HepG2 (cell line): ENCODE data around the gene RPS2. TPM values are rescaled to one million over a fixed set of nuclear protein-coding genes. Genes with fewer than 3 reads are reported as not detected.
A peak's percentile ranks its signal among the peaks of the same experiment; 100 is the strongest.

Source experiments
- FOXA3 ChIP-seq: IDR thresholded peaks from 2 replicates; pipeline ENCODE4 v1.6.1; 2016; ENCODE audit warnings: missing genetic modification reagents, missing compliant biosample characterization
- GATAD1 ChIP-seq: IDR thresholded peaks from 2 replicates; pipeline ENCODE4 v1.6.1; 2016; ENCODE audit warnings: missing genetic modification reagents, missing compliant biosample characterization
- MED13 ChIP-seq: sonication (generic); formaldehyde crosslinking; IDR thresholded peaks from 2 replicates; pipeline ENCODE4 v1.5.0; 2020; ENCODE audit warnings: missing genetic modification reagents
- NFIB ChIP-seq: sonication (generic); formaldehyde crosslinking; IDR thresholded peaks from 2 replicates; pipeline ENCODE4 v1.9.0; 2021; ENCODE audit warnings: missing genetic modification reagents, mild to moderate bottlenecking, borderline replicate concordance
- NONO ChIP-seq, 2 experiments: fragments of 450-650 bp in 1 of 2; sonication (generic) in 1 of 2; formaldehyde crosslinking in 1 of 2; IDR thresholded peaks in 1 of 2; conservative IDR thresholded peaks in 1 of 2; 2 replicates each; pipeline versions ENCODE4 v1.6.1 to v1.8.0; 2017 to 2022; ENCODE audit warnings: mild to moderate bottlenecking in 1 of 2, missing genetic modification reagents in 1 of 2, moderate library complexity in 1 of 2
- REL ChIP-seq: sonication (generic); formaldehyde crosslinking; conservative IDR thresholded peaks from 2 replicates; pipeline ENCODE4 v1.8.0; 2022; ENCODE audit warnings: mild to moderate bottlenecking, missing genetic modification reagents, moderate library complexity
- ZBTB39 ChIP-seq: sonication (generic); formaldehyde crosslinking; IDR thresholded peaks from 2 replicates; pipeline ENCODE4 v1.5.0; 2020; ENCODE audit warnings: missing genetic modification reagents
- ZFX ChIP-seq: sonication (generic); formaldehyde crosslinking; IDR thresholded peaks from 2 replicates; pipeline ENCODE4 v1.4.0; 2020; ENCODE audit warnings: mild to moderate bottlenecking, low read depth, missing genetic modification reagents, moderate library complexity
- ZKSCAN1 ChIP-seq: fragments of 150-350 bp; IDR thresholded peaks from 2 replicates; pipeline ENCODE4 v1.6.1; 2014; ENCODE audit warnings: low read length
- ZNF672 ChIP-seq: sonication (generic); formaldehyde crosslinking; IDR thresholded peaks from 2 replicates; pipeline ENCODE4 v1.8.1; 2022; ENCODE audit warnings: missing genetic modification reagents
- ZNF724P ChIP-seq: sonication (generic); formaldehyde crosslinking; IDR thresholded peaks from 2 replicates; pipeline ENCODE4 v1.8.0; 2022; ENCODE audit warnings: missing genetic modification reagents, borderline replicate concordance
- ZNF749 ChIP-seq: sonication (generic); formaldehyde crosslinking; IDR thresholded peaks from 2 replicates; pipeline ENCODE4 v1.8.0; 2022; ENCODE audit warnings: mild to moderate bottlenecking, missing genetic modification reagents, moderate library complexity, borderline replicate concordance
- polyA plus RNA-seq, 8 experiments: library from polyadenylated mRNA; depleted of rRNA in 3 of 8; stranded (reverse) in 7 of 8; unstranded in 1 of 8; fragments of >200 nt; fragmentation: Illumina TruSeq in 4 of 8; extraction: Trizol in 4 of 8; gene quantifications; 2 replicates each; pipeline versions ENCODE4 v1.2.1 to v1.2.3, GENCODE V29; 2011 to 2016; ENCODE audit warnings: low read depth in 4 of 8, missing spikeins in 1 of 8, mixed read lengths in 1 of 8; ENCODE audit not compliant: insufficient read depth in 1 of 8
- total RNA-seq, 5 experiments: library from RNA; depleted of rRNA; stranded (reverse); fragments of >200 nt; fragmentation: Illumina TruSeq; extraction: Trizol; gene quantifications; 2 replicates each; pipeline ENCODE4 v1.2.3, GENCODE V29; 2016; ENCODE audit warnings: low read depth in 1 of 5
- TF ChIP-seq, protein P1 (sequence below): sonication (generic); formaldehyde crosslinking; IDR thresholded peaks from 2 replicates; pipeline ENCODE4 v1.4.0; 2020; ENCODE audit warnings: mild to moderate bottlenecking, missing genetic modification reagents, borderline replicate concordance
- TF ChIP-seq, protein P2 (sequence below): sonication (generic); formaldehyde crosslinking; IDR thresholded peaks from 2 replicates; pipeline ENCODE4 v1.9.0; 2021; ENCODE audit warnings: mild to moderate bottlenecking, missing genetic modification reagents

The RPS2 gene
- total and polyA plus RNA-seq, 2 of the 13 experiments (the other 11 are each of a cell fraction or from before 2014, with no cell fraction given): 1,908 to 4,514 TPM

DNA sequence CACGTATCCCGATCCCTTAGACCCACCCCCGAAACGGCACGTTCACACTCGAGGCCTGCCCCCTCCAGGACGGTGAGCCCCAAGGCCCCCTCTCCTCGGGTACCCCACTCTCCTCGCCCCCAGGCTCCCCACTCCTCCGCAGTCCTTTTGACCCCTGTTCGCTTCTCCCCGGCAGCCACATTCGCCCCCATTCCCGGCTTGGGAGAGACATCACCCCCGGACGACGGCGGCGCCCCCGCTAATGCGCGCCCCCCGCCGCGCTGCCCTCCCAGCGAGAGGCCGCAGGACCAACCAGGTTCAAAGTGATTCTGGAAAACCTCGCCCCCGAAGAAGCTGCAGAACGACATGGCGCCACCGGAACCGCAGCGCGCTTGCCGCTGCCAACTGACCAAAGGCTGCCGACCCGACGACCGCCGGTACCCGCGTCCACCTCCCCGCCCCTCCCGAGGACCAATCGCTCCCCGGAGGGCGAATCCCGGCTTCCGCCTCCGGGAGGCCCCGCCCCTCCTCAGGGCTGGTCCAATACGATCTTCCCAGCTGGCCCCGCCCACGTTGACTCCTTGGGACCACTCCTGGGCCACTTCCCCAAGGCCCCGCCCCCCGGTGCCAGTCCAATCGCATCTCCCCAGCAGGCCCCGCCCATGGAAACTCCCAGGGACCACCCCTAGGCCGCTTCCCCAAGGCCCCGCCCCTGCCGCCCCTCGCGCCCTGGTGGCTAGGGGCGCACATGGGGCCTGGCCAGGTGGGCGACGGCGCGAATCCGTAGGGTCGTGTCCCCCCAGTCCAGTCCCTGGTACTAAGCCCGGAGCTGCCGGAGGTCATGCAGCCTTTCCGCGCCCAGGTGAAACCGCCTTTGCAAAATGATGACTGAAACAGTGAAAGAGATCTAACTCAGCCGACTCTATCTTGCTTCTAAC, 21.6 kb downstream of the RPS2 start, which contains the start of gene MSRB1 (continued):
- TF ChIP-seq ZBTB39 (CRISPR knock-in tag) (0 out of 2 replicates have a peak, but pooled peaks have one; percentile 50), ZFX (CRISPR knock-in tag) (peak; percentile 67), REL (CRISPR knock-in tag) (no peak), ZNF749 (CRISPR knock-in tag) (peak; percentile 37; the same call in 1 of the 2 replicates), MED13 (CRISPR knock-in tag) (no peak), FOXA3 (no peak; the same call in 1 of the 2 replicates), NONO (IDR thresholded peaks at IDR 0.05) (no peak), NONO (CRISPR knock-in tag; conservative IDR thresholded peaks at IDR 0.05) (no peak; the same call in 1 of the 2 replicates), ZNF672 (CRISPR knock-in tag) (no peak), ZNF724P (CRISPR knock-in tag) (no peak), NFIB (no peak), GATAD1 (CRISPR knock-in tag) (peak; percentile 70; the same call in 1 of the 2 replicates), ZKSCAN1 (no peak)
- TF ChIP-seq, protein P1, sequence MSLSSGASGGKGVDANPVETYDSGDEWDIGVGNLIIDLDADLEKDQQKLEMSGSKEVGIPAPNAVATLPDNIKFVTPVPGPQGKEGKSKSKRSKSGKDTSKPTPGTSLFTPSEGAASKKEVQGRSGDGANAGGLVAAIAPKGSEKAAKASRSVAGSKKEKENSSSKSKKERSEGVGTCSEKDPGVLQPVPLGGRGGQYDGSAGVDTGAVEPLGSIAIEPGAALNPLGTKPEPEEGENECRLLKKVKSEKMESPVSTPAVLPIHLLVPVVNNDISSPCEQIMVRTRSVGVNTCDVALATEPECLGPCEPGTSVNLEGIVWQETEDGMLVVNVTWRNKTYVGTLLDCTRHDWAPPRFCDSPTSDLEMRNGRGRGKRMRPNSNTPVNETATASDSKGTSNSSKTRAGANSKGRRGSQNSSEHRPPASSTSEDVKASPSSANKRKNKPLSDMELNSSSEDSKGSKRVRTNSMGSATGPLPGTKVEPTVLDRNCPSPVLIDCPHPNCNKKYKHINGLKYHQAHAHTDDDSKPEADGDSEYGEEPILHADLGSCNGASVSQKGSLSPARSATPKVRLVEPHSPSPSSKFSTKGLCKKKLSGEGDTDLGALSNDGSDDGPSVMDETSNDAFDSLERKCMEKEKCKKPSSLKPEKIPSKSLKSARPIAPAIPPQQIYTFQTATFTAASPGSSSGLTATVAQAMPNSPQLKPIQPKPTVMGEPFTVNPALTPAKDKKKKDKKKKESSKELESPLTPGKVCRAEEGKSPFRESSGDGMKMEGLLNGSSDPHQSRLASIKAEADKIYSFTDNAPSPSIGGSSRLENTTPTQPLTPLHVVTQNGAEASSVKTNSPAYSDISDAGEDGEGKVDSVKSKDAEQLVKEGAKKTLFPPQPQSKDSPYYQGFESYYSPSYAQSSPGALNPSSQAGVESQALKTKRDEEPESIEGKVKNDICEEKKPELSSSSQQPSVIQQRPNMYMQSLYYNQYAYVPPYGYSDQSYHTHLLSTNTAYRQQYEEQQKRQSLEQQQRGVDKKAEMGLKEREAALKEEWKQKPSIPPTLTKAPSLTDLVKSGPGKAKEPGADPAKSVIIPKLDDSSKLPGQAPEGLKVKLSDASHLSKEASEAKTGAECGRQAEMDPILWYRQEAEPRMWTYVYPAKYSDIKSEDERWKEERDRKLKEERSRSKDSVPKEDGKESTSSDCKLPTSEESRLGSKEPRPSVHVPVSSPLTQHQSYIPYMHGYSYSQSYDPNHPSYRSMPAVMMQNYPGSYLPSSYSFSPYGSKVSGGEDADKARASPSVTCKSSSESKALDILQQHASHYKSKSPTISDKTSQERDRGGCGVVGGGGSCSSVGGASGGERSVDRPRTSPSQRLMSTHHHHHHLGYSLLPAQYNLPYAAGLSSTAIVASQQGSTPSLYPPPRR (CRISPR knock-in tag): 0 out of 2 replicates have a peak, but pooled peaks have one; percentile 55
- TF ChIP-seq, protein P2, sequence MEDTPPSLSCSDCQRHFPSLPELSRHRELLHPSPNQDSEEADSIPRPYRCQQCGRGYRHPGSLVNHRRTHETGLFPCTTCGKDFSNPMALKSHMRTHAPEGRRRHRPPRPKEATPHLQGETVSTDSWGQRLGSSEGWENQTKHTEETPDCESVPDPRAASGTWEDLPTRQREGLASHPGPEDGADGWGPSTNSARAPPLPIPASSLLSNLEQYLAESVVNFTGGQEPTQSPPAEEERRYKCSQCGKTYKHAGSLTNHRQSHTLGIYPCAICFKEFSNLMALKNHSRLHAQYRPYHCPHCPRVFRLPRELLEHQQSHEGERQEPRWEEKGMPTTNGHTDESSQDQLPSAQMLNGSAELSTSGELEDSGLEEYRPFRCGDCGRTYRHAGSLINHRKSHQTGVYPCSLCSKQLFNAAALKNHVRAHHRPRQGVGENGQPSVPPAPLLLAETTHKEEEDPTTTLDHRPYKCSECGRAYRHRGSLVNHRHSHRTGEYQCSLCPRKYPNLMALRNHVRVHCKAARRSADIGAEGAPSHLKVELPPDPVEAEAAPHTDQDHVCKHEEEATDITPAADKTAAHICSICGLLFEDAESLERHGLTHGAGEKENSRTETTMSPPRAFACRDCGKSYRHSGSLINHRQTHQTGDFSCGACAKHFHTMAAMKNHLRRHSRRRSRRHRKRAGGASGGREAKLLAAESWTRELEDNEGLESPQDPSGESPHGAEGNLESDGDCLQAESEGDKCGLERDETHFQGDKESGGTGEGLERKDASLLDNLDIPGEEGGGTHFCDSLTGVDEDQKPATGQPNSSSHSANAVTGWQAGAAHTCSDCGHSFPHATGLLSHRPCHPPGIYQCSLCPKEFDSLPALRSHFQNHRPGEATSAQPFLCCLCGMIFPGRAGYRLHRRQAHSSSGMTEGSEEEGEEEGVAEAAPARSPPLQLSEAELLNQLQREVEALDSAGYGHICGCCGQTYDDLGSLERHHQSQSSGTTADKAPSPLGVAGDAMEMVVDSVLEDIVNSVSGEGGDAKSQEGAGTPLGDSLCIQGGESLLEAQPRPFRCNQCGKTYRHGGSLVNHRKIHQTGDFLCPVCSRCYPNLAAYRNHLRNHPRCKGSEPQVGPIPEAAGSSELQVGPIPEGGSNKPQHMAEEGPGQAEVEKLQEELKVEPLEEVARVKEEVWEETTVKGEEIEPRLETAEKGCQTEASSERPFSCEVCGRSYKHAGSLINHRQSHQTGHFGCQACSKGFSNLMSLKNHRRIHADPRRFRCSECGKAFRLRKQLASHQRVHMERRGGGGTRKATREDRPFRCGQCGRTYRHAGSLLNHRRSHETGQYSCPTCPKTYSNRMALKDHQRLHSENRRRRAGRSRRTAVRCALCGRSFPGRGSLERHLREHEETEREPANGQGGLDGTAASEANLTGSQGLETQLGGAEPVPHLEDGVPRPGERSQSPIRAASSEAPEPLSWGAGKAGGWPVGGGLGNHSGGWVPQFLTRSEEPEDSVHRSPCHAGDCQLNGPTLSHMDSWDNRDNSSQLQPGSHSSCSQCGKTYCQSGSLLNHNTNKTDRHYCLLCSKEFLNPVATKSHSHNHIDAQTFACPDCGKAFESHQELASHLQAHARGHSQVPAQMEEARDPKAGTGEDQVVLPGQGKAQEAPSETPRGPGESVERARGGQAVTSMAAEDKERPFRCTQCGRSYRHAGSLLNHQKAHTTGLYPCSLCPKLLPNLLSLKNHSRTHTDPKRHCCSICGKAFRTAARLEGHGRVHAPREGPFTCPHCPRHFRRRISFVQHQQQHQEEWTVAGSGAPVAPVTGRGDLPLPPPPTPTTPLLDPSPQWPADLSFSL (CRISPR knock-in tag): no peak; the same call in 1 of the 2 replicates
